Smooth muscle cell of the umbilical artery (primary cell): Measurements from ENCODE around the gene NAA50. TPM values are rescaled to one million over a fixed set of nuclear protein-coding genes. Genes with fewer than 3 reads are reported as not detected.

Source experiments
- total RNA-seq: library from RNA; depleted of rRNA; stranded (reverse); fragments of >200 nt; gene quantifications from 2 replicates; pipeline ENCODE4 v1.2.3, GENCODE V29; 2014

Gene NAA50
- total RNA-seq: 124 and 184 TPM in 2 replicates

GRCh38 chr3:113745756-113746547 is at the start of gene NAA50:
TSS of gene NAA50 (minus strand) at chr3:113746249. CDS start at chr3:113745949, 300 bp downstream.

GRCh38 chr3:113746548-113747282 is 666 bp upstream of the NAA50 start, which contains the start of gene ATP6V1A:
TSS of gene ATP6V1A (plus strand) at chr3:113747035. CDS start at chr3:113778754, 31,719 bp downstream.

GRCh38 chr3:113695786-113696645 is 50.0 kb downstream of the NAA50 start, which contains the start of gene USF3:
TSS of gene USF3 (minus strand) at chr3:113696642. CDS start at chr3:113674878, 21,764 bp downstream.

Other genes starting within 250 kb of the NAA50 start
- gene SPICE1, start 231.1 kb downstream of the NAA50 start, total RNA-seq: 27.3 and 33.2 TPM in 2 replicates
- gene SIDT1, start 213.7 kb downstream of the NAA50 start, total RNA-seq: not detected in 2 replicates
- gene USF3, start 49.6 kb downstream of the NAA50 start, total RNA-seq: 5.3 and 8.1 TPM in 2 replicates
- gene ATP6V1A, start 786 bp upstream of the NAA50 start, total RNA-seq: 75.0 and 123 TPM in 2 replicates
- 2.1 and 6.6 TPM in 2 replicates for gene GRAMD1C, start 92.5 kb upstream of the NAA50 start, total RNA-seq
- 0.89 and 1.0 TPM in 2 replicates for gene ZDHHC23, start 201.8 kb upstream of the NAA50 start, total RNA-seq